ENCODE results near the gene IGFLR1. TPM values are rescaled to one million over a fixed set of nuclear protein-coding genes. Genes with fewer than 3 reads are reported as not detected.

The IGFLR1 gene
- total and polyA plus RNA-seq, 2 of the 8 experiments (the other 6 are each of a cell fraction or from before 2014, with no cell fraction given) = 8.4 to 28.9 TPM

DNA sequence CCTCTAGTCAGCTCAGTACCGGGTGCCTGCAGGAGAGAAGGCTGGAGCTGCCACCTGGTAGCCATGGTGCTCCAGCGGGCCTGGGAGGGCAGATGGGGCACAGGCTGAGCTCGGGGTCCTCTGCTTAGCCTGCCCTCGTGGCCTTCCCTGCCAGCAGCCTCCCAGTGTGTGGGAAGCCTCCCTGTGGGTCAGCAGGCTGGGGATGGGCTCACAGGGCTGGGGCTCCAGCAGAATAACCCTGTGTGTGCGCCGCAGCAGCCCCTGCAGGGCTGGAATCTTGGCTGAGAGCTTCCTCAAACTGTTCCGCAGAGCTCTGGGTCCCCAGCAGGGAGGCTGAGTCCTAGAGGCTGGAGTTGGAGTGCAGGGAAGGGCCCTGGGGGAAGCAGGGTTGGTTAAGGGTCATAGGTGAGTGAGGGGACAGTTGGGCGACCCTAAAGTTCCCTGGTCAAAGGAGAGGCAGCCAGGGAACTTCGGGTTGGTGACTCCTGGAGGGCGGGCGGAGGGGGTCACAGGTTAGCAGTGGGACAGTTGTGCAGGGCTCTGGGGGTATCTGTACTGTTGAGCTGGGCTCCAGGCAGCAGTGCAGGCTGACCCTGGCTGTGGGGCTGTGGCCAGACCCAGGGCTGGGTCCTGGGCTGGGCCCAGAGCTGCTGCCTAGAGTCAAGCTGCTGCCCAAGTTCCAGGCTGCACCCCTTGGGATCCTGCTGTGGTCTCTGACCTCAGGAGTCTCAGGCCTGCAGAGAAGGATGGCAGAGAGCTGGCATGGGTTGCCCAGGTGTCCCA lies 47.1 kb upstream of the IGFLR1 start (continued):
- TF ChIP-seq RNF2 (IDR thresholded peaks at IDR 0.05; ENCODE audit: borderline replicate concordance, low read depth, low read length, missing control alignments, poor library complexity, severe bottlenecking) (no peak), CBX8 (IDR thresholded peaks at IDR 0.05; ENCODE audit: borderline replicate concordance, low read depth, low read length) (no peak), BCL11A (IDR thresholded peaks at IDR 0.05; ENCODE audit: low read depth in 2 of 2, low read length in 2 of 2) (no peak), FOSL1 (IDR thresholded peaks at IDR 0.05; ENCODE audit: insufficient read depth, low read depth, low read length) (no peak), CTBP2 (IDR thresholded peaks at IDR 0.05; ENCODE audit: borderline replicate concordance, insufficient read depth, insufficient read length, low read length) (no peak)
- TF ChIP-seq, protein P1, sequence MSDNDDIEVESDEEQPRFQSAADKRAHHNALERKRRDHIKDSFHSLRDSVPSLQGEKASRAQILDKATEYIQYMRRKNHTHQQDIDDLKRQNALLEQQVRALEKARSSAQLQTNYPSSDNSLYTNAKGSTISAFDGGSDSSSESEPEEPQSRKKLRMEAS (IDR thresholded peaks at IDR 0.05) = no peak

All from H1 (cell line).